ENCODE measurements around the gene SEC24B. TPM values are rescaled to one million over a fixed set of nuclear protein-coding genes. Genes with fewer than 3 reads are reported as not detected.

Gene SEC24B
- total RNA-seq, 1 donor from 2014 or later: 31.7 TPM

GRCh38 chr4:109462802-109463201 is 29.2 kb downstream of the SEC24B start:
- Mint-ChIP-seq H3K4me1 (peaks cover 3% of the 10 kb centered on the region), H3K9me3 (peaks cover 2% of the 10 kb centered on the region), H3K27me3 (ENCODE audit: low read depth) (no peaks in the 10 kb centered on the region), H3K27ac (ENCODE audit: unreplicated experiment) (no peak overlapping the region), H3K4me3 (no peak overlapping the region), H3K36me3 (ENCODE audit: low read depth) (peaks cover 15% of the 10 kb centered on the region)
- no peak for DNase-seq (ENCODE audit: low read depth, low spot score)
- TF ChIP-seq CTCF (conservative IDR thresholded peaks at IDR 0.05): no peak

- Mint-ChIP-seq H3K27ac (ENCODE audit: unreplicated experiment) (no peak overlapping the region), H3K4me3 (no peak overlapping the region), H3K27me3 (ENCODE audit: low read depth) (no peaks in the 10 kb centered on the region), H3K36me3 (ENCODE audit: low read depth) (peaks cover 22% of the 10 kb centered on the region), H3K4me1 (peaks cover 3% of the 10 kb centered on the region), H3K9me3 (peaks cover 2% of the 10 kb centered on the region)
- no peak for DNase-seq (ENCODE audit: low read depth, low spot score)
- no peak for TF ChIP-seq CTCF (conservative IDR thresholded peaks at IDR 0.05)
Observed at GRCh38 chr4:109465069-109465468, 31.5 kb downstream of the SEC24B start.

- Mint-ChIP-seq H3K4me1 (peaks cover 9% of the 10 kb centered on the region), H3K4me3 (no peak overlapping the region), H3K9me3 (peaks cover 2% of the 10 kb centered on the region), H3K36me3 (ENCODE audit: low read depth) (peaks cover 23% of the 10 kb centered on the region), H3K27me3 (ENCODE audit: low read depth) (no peaks in the 10 kb centered on the region), H3K27ac (ENCODE audit: unreplicated experiment) (no peak overlapping the region)
- no peak for TF ChIP-seq CTCF (conservative IDR thresholded peaks at IDR 0.05)
- no peak for DNase-seq (ENCODE audit: low read depth, low spot score)
Observed at GRCh38 chr4:109469915-109470314, 36.3 kb downstream of the SEC24B start.

- Mint-ChIP-seq H3K27me3 (ENCODE audit: low read depth) (no peaks in the 10 kb centered on the region), H3K9me3 (no peaks in the 10 kb centered on the region), H3K4me3 (no peak overlapping the region), H3K27ac (ENCODE audit: unreplicated experiment) (no peak overlapping the region), H3K4me1 (peaks cover 6% of the 10 kb centered on the region), H3K36me3 (ENCODE audit: low read depth) (peaks cover 24% of the 10 kb centered on the region)
- TF ChIP-seq CTCF (conservative IDR thresholded peaks at IDR 0.05): no peak
- no peak for DNase-seq (ENCODE audit: low read depth, low spot score)
Observed at GRCh38 chr4:109472343-109472761, 38.7 kb downstream of the SEC24B start.

GRCh38 chr4:109473824-109474223 is 40.2 kb downstream of the SEC24B start:
- Mint-ChIP-seq H3K27ac (ENCODE audit: unreplicated experiment) (no peak overlapping the region), H3K36me3 (ENCODE audit: low read depth) (peaks cover 17% of the 10 kb centered on the region), H3K4me1 (peaks cover 10% of the 10 kb centered on the region), H3K27me3 (ENCODE audit: low read depth) (no peaks in the 10 kb centered on the region), H3K4me3 (no peak overlapping the region), H3K9me3 (no peaks in the 10 kb centered on the region)
- no peak for TF ChIP-seq CTCF (conservative IDR thresholded peaks at IDR 0.05)
- DNase-seq (ENCODE audit: low read depth, low spot score): no peak

- Mint-ChIP-seq H3K36me3 (ENCODE audit: low read depth) (peaks cover 7% of the 10 kb centered on the region), H3K4me3 (no peak overlapping the region), H3K4me1 (no peaks in the 10 kb centered on the region), H3K9me3 (no peaks in the 10 kb centered on the region), H3K27me3 (ENCODE audit: low read depth) (no peaks in the 10 kb centered on the region), H3K27ac (ENCODE audit: unreplicated experiment) (no peak overlapping the region)
- DNase-seq (ENCODE audit: low read depth, low spot score): no peak
- TF ChIP-seq CTCF (conservative IDR thresholded peaks at IDR 0.05): no peak
Observed at GRCh38 chr4:109486007-109486406, 52.4 kb downstream of the SEC24B start.

Measured in neural crest cell (in vitro differentiated cells).